Activated T-helper 17 cell treated with anti-CD3 and anti-CD28 coated beads, Interleukin-2, amount 50 U/mL, for 72 hours (primary cell): ENCODE measurements around the gene SCN5A. TPM values are rescaled to one million over a fixed set of nuclear protein-coding genes. Genes with fewer than 3 reads are reported as not detected.
A peak's percentile ranks its signal among the peaks of the same experiment; 100 is the strongest.
"Not testable (repeated sequence)": the region's sequence is repeated elsewhere in the genome, so short reads cannot be mapped to it uniquely, and the experiment has no call there.

Source experiments
- ATAC-seq: fragments of 150-1000 bp; cut with Tn5 transposase; replicated peaks from 2 replicates; pipeline ENCODE4 v1.10.0; 2021; ENCODE audit warnings: mild to moderate bottlenecking, moderate library complexity
- H3K27ac Mint-ChIP-seq: one replicate; pipeline ENCODE4 v1.8.0; 2022; ENCODE audit warnings: mixed read lengths
- H3K27me3 Mint-ChIP-seq: one replicate; pipeline ENCODE4 v1.8.0; 2022; ENCODE audit warnings: mixed read lengths
- H3K36me3 Mint-ChIP-seq: one replicate; pipeline ENCODE4 v1.8.0; 2022; ENCODE audit warnings: low read depth, mild to moderate bottlenecking, mixed read lengths
- H3K4me1 Mint-ChIP-seq: one replicate; pipeline ENCODE4 v1.8.0; 2022; ENCODE audit warnings: mixed read lengths
- H3K4me3 Mint-ChIP-seq: one replicate; pipeline ENCODE4 v1.8.0; 2022; ENCODE audit warnings: mild to moderate bottlenecking, mixed read lengths
- H3K9me3 Mint-ChIP-seq: one replicate; pipeline ENCODE4 v1.8.0; 2022; ENCODE audit warnings: mixed read lengths
- total RNA-seq, 2 donors: library from RNA; stranded (reverse); gene quantifications; one replicate each; pipeline ENCODE4 v1.2.3, GENCODE V29; 2022

Gene SCN5A
- total RNA-seq, 2 donors from 2014 or later, result 0.35 to 0.85 TPM

DNA sequence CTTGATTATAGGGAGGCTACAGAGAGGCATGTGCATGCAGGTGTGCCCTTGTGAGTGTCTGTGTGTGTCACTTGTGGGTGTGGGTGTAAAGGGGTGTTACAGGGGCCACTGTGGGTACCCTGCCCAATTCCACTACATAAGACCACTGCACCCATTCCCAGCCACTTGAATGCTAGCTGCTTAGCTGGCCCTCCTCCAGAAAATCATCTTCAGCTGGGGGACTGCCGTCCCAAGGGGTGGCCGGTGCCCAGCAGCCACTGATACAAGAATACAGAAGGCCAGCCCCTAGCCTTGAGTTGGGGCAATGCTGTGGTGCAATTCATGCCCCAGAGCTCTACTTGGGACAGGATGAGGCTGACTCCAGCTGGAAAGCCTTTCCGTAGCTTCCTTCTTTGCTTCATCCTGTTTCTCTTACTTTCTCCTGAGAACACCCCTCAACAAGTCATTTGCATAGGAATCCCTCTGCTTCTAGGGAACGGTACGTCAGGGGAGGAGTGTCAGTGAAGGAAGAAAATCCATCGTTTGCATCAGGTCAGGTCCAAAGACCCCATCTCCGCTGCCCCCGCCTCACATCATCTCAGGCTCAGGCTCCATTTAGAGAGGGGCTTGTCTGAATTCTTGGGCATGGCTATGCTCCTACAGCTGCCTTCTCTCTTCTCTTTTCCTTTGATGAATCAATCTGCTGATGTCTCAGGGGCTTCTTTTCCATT is 72.0 kb downstream of the SCN5A start:
- H3K27me3 Mint-ChIP-seq, result no peaks in the 10 kb centered on the region

DNA sequence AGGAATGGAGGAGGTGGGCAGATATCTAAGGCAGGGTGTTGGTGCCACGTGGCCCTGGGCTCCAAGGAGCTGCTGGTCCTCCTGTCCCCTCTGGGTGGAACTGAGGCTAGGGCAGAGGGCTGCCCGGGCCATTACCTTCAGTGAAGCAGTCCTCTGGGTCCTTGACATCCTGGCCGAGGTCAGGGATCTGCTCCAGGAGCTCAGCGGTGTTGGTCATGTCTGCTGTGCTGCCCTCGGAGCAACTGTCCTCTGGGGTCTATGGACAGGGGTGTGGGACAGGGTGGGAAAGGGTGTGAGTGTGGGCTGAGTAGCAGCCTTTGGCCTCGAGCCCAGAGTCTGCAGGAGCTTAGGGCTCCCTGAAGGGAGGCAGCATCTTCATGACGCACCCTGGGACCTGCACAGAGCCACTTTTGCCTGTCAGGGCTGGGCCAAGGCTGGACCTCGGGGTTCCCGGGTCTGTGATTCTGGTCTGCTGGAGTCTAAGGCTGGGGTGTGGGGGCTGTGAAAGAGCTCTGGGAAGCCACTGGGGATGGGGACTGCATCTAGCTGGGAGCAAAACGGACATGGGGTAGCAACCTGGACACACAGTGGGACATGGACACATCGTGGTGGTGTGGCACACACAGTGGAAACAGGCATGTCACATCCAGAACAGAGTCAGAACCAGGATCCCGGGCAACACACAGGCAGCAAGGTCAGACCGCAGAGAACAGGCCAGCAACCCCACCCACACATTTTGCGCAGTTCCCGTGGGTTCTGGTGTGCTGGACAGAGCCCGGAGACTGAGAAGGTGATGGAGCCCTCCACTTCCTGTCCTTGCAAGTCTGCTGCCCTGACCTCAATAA is 72.7 kb downstream of the SCN5A start:
- no peak for ATAC-seq

More for the DNA sequence above, 72.0 kb downstream of the SCN5A start:
- H3K27ac Mint-ChIP-seq, result no peak overlapping the region
- no peak overlapping the region for H3K4me3 Mint-ChIP-seq
- no peaks in the 10 kb centered on the region for H3K9me3 Mint-ChIP-seq
- no peaks in the 10 kb centered on the region for H3K4me1 Mint-ChIP-seq
- no peak for ATAC-seq
- no peaks in the 10 kb centered on the region for H3K36me3 Mint-ChIP-seq

DNA sequence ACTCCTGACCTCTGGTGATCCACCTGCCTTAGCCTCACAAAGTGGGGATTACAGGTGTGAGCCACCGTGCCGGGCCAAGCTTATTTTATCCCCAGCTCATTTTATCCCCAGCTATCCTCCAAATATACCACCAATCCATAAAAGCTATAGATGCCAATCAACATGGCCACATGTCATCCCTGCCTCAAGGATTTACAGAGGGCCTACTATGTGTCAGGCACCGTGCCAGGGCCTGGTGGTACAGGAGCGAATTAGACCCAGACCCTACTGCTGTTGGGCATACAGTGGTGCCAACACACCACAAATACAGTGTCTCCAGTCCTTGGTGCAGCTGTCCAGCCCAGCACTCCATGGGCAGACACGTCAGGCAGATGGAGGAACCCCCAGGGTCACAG is 73.4 kb downstream of the SCN5A start:
- no peaks in the 10 kb centered on the region for H3K9me3 Mint-ChIP-seq
- H3K27me3 Mint-ChIP-seq, result no peaks in the 10 kb centered on the region
- no peak overlapping the region for H3K27ac Mint-ChIP-seq
- no peak overlapping the region for H3K4me3 Mint-ChIP-seq
- no peaks in the 10 kb centered on the region for H3K36me3 Mint-ChIP-seq
- no peaks in the 10 kb centered on the region for H3K4me1 Mint-ChIP-seq
- ATAC-seq, result no peak

More for the DNA sequence above, 72.7 kb downstream of the SCN5A start:
- Mint-ChIP-seq H3K4me1 (no peaks in the 10 kb centered on the region), H3K27me3 (no peaks in the 10 kb centered on the region), H3K4me3 (no peak overlapping the region), H3K27ac (no peak overlapping the region), H3K36me3 (no peaks in the 10 kb centered on the region), H3K9me3 (no peaks in the 10 kb centered on the region)

DNA sequence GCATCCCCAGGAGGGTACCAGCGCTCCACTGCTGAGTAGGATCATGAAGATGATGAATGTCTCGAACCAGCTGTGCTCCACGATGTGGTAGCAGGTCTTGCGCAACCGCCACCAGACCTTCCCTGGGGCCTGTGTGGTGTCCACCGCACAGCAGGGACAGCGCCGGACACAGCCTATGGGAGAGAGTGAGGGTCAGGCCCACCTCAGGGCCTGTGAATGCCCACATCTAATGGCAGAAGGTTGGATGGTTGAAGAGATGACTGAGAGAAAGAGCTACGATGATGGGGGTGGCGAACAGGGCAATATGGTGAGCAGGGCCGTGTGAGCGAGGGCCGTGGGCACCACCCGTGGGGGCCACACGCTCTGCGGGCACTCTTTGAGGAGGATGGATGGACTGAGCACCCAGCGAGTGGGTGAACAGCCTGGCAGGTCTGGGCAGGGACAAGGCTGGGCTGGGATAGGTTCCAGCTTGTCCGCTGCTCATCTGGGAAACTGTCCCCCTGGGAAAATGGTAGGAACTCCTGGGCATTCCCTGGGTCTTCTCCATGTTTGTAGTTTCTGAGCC is 74.1 kb downstream of the SCN5A start:
- H3K4me1 Mint-ChIP-seq, result no peaks in the 10 kb centered on the region
- no peaks in the 10 kb centered on the region for H3K36me3 Mint-ChIP-seq
- no peak for ATAC-seq
- H3K27ac Mint-ChIP-seq, result no peak overlapping the region
- H3K9me3 Mint-ChIP-seq, result no peaks in the 10 kb centered on the region
- H3K4me3 Mint-ChIP-seq, result no peak overlapping the region
- no peaks in the 10 kb centered on the region for H3K27me3 Mint-ChIP-seq

DNA sequence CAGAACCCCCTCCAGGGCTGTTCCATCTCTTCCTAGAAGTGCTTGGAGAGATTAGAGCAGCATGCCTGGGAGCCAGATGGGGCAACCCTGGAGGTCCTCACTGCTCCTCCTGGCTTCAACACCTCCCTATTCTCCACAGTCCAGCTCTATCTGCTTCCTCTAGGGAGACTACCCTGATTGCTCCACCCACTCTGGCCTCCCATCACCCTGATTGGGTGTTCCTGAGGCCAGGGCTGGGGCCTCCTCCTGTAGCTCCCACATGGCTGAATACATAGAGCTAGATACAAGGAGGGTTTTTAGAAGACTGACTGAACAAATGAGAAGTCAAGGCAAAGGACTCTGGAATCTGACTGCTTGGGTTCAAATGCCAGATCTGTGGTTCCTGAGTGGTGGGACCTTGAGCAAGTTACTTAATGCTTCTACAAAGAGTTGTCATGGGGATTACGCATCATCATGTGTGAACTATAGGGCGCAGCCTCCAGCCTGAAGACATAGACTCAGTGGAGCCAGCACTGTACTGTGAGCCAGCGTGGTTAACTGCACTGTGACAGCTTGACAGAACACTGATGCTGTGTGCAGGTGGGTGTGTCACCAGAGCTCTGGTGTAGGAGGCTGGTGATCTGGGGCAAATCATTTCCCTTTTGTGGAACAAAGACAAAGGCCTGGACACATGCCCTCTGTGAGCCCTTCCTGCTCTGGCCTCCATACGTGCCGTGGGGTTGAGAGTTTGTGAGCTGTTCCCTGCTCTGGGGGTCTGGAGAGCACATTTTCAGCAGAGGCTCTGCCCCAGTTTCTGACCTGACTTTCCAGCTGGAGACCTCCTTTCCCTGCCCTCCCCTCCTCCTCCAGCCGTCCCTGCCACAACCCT is 74.8 kb downstream of the SCN5A start:
- no peaks in the 10 kb centered on the region for H3K9me3 Mint-ChIP-seq
- H3K4me3 Mint-ChIP-seq, result no peak overlapping the region
- no peak for ATAC-seq
- H3K27me3 Mint-ChIP-seq, result no peaks in the 10 kb centered on the region
- no peaks in the 10 kb centered on the region for H3K4me1 Mint-ChIP-seq
- H3K27ac Mint-ChIP-seq, result no peak overlapping the region
- H3K36me3 Mint-ChIP-seq, result no peaks in the 10 kb centered on the region

DNA sequence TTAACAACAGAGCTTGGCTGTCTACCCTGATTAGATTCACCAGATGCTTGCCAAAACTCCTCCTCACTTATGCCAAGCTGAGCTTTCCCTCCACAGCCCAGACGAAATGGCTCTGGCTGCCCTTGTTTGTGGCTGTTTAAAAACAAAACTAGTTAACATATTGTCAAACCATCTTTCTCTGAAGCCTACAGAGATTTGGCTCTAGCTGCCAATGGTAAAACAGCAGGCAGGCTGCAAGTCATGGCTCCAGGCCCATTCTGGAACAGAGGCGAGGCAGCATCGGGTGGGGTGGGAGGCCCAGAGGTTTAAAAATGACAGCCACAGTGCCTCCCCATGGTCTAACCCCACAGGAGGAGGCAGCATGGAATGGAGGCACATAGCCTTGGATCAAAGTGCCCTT is 75.9 kb downstream of the SCN5A start:
- Mint-ChIP-seq H3K4me1 (no peaks in the 10 kb centered on the region), H3K9me3 (no peaks in the 10 kb centered on the region), H3K36me3 (no peaks in the 10 kb centered on the region), H3K27me3 (no peaks in the 10 kb centered on the region), H3K4me3 (no peak overlapping the region), H3K27ac (no peak overlapping the region)
- no peak for ATAC-seq

DNA sequence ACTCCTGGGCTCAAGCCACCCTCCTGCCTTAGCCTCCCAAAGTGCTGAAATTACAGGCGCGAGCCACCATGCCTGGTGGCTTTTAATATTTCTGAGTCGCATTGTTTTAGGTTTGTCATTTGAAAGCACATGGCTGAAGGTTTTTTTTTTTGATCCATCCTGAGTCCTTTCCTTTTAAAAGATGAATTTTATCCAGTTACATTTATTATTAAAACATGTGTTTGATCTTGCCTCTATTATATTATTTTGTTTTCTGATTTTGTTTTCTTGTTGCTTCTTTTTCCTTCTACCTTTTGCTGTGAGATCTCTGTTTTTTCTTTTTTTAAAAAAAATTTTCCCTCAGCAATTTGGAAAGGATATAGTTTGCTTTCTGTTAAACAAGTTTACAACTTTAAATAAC is 76.4 kb downstream of the SCN5A start:
- Mint-ChIP-seq H3K27ac (no peak overlapping the region), H3K27me3 (no peaks in the 10 kb centered on the region), H3K36me3 (no peaks in the 10 kb centered on the region), H3K4me1 (no peaks in the 10 kb centered on the region), H3K4me3 (no peak overlapping the region), H3K9me3 (no peaks in the 10 kb centered on the region)
- no peak for ATAC-seq

DNA sequence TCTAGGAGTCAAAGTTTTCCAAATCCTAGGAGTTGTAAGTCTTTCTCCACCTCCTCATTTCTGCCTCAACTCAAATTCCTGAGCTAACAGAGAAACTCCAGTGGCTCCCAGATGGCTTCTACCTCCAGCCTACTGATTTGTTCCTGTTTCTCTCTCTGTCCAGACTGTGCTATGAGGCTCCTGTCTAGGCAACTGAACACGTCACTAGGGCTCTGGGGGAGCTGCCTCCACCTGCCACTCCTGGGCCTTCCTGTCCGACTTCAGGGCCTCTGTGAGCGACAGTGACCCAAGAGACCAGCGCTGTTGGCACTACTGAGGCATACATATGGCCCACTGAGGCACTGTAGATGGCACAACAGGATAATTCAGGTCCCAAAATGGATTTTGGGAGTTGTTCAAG is 82.0 kb downstream of the SCN5A start:
- Mint-ChIP-seq H3K4me1 (no peaks in the 10 kb centered on the region), H3K27me3 (peaks cover 7% of the 10 kb centered on the region), H3K27ac (no peak overlapping the region), H3K9me3 (no peaks in the 10 kb centered on the region), H3K4me3 (no peak overlapping the region), H3K36me3 (no peaks in the 10 kb centered on the region)
- no peak for ATAC-seq

DNA sequence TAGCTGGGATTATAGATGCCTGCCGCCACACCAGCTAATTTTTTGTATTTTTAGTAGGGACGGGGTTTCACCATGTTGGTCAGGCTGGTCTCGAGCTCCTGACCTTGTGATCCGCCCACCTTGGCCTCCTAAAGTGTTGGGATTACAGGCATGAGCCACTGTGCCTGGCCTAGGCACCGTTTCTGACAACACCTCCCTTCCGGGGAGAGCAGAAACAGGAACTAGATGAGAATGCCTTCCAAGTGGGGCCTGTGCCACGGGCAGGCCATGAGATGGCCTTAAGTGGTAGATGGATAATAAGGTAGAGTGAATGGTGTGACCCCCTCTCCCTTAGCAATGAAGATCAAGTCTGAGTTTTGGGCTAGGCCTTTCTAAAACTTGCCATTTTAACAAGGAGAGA is 82.7 kb downstream of the SCN5A start:
- ATAC-seq, H3K4me3 Mint-ChIP-seq, H3K36me3 Mint-ChIP-seq, H3K27ac Mint-ChIP-seq, H3K9me3 Mint-ChIP-seq, H3K27me3 Mint-ChIP-seq, H3K4me1 Mint-ChIP-seq: not testable (repeated sequence)

DNA sequence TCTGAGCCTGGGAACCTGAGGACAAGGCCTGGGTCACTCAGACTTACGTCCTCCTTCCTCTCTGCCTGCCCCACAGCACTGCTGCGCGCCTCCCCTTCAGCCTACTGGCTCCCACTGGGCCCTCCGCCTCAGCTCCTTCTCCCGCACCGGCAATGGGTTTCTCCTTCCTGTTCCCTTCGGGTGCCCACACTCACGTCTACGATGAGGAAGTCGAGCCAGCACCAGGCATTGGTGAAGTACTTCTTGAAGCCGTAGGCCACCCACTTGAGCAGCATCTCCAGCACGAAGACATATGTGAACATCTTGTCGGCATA is 83.3 kb downstream of the SCN5A start:
- Mint-ChIP-seq H3K4me1 (no peaks in the 10 kb centered on the region), H3K27me3 (peaks cover 7% of the 10 kb centered on the region), H3K4me3 (no peak overlapping the region), H3K36me3 (no peaks in the 10 kb centered on the region), H3K9me3 (no peaks in the 10 kb centered on the region), H3K27ac (no peak overlapping the region)
- ATAC-seq, result no peak

DNA sequence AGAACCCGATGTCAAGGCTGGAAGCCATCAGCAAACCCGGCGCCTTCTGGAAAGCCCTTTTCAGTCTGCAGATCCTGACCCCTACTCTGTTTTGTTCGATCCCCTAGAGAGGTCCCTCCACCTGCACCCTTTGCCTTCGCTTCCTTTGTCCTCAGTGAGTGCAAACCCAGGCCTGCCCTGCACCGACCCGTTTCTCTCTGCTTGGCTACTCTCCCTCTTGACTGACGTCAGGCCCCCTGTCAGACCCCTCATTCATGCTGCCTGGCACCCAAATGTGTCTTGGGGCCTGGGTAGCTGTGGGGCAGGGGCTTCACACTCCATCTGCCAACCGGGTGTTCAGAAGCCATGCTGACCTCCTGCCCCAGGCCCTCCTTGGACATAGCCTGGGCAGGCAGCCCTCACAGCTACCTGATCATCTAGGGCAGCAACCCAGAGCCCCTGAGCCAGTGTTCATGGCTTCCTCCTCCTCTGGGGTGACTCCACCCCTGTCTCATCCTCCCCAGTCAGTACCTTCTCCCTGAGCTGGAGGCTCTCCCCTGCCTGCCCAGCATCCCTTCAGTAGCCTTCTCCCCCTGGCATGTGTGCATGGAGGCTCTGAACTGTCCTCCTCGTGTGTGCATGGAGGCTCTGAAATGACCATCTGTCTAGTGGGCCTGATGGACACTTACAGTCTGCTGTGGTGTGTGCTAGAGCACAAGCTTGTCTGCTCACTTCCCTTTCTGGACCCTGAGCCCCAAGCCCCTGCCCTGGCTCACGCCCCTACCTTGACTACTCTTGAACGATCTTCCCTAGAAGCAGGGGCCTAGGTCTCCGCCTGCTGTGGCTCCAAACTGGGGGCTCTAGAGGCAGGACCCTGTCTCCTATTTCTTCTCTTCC is 83.9 kb downstream of the SCN5A start:
- ATAC-seq, result peak; percentile 11
- H3K27me3 Mint-ChIP-seq, result peaks cover 7% of the 10 kb centered on the region
- no peaks in the 10 kb centered on the region for H3K4me1 Mint-ChIP-seq
- H3K9me3 Mint-ChIP-seq, result no peaks in the 10 kb centered on the region
- H3K36me3 Mint-ChIP-seq, result no peaks in the 10 kb centered on the region
- H3K27ac Mint-ChIP-seq, result peak overlapping the region; percentile 9
- no peak overlapping the region for H3K4me3 Mint-ChIP-seq

DNA sequence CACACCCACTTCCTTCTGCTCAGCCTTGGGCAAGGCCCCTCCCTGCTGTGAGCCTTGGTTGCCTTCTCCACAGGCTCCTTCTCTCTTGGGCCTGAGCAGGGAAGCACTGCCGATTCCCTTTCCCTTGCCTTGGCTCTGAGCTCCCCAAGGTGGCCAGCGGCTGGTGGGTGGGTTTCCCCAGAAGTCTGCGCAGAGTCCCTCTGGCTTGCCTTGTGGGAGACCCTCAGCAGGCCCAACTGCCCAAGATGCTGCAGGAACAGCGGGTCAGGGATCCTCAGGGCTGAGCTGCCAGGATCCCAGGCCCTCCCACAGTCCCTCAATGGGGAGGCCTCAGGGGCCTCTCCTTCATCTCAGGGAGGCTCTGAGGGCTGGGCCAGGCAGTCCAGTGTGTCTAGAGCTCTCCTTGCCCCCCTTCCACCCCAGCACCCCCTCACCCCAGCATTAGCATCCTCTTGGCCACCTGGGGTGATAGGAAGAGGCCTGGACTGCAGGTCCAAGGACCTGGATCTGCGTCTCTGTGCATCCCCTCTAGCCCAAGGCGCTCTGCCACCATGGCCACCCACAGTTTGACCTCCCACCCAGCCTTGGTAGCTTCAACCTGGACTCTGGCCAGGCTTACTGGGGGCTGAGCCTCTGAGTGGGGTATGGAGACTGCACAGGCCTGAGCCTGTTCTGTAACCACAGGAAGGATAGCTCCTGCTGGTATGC is 84.7 kb downstream of the SCN5A start:
- no peak for ATAC-seq

DNA sequence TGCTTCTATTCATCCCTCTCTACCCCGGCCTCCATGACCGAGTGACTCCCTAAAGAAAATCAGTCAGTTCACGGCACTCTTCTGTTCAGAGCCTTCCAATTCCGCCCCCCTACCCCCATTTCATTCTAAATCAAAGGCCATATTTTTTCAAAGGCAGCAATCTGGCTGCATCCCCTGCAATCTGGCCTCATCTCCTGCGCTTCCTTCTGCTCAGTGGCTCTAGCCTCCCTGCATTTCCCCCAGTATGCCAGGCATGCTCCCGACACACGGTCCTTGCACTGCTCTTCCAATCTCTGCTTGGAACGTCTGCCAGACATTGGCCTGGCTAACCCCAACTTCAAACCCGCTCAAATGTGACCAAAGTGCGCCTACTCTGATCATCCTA is 85.6 kb downstream of the SCN5A start:
- H3K27ac Mint-ChIP-seq, result no peak overlapping the region
- no peaks in the 10 kb centered on the region for H3K4me1 Mint-ChIP-seq
- no peaks in the 10 kb centered on the region for H3K9me3 Mint-ChIP-seq
- H3K27me3 Mint-ChIP-seq, result peaks cover 7% of the 10 kb centered on the region
- no peaks in the 10 kb centered on the region for H3K36me3 Mint-ChIP-seq
- no peak for ATAC-seq
- no peak overlapping the region for H3K4me3 Mint-ChIP-seq

More for the DNA sequence above, 84.7 kb downstream of the SCN5A start:
- no peaks in the 10 kb centered on the region for H3K9me3 Mint-ChIP-seq
- H3K4me3 Mint-ChIP-seq, result no peak overlapping the region
- peaks cover 7% of the 10 kb centered on the region for H3K27me3 Mint-ChIP-seq
- no peaks in the 10 kb centered on the region for H3K36me3 Mint-ChIP-seq
- H3K4me1 Mint-ChIP-seq, result no peaks in the 10 kb centered on the region
- H3K27ac Mint-ChIP-seq, result no peak overlapping the region
